ENCODE measurements around the gene CGN. TPM values are rescaled to one million over a fixed set of nuclear protein-coding genes. Genes with fewer than 3 reads are reported as not detected.
A peak's percentile ranks its signal among the peaks of the same experiment; 100 is the strongest.

CGN gene
- total RNA-seq, 6 donors from 2014 or later = 51.6 to 223 (median 99.2) TPM

DNA sequence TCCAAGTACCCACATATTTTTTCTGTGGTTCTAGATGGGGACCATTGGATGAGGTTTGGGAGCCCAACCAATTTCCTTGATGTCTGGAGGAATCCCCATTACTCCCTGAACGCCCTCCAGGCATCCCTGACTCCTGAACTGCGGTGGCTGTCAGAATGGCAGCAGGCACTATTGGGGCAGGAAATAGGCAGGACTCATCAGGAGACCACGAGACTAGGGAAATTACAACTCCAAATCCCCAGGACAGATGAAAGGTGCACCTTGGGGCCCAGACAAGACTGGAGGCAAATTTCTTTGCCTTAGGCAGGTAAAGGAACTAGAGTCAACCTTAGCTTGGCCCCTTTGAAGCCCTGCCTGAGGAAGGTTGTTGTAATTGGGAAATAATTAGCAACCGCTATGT lies 1.1 kb downstream of the CGN start:
- Histone ChIP-seq H3K4me1 (peaks cover 11 to 40% (median 23%) of the 10 kb centered on the region in 4 donors), H3K9me3 (no peaks in the 10 kb centered on the region), H3K27ac (peak overlapping the region; percentile 73 to 87 (median 84)), H3K4me3 (peak overlapping the region in 3 of 4 donors; percentile 66 to 92 (median 79)), H3K27me3 (no peaks in the 10 kb centered on the region), H3K36me3 (no peaks in the 10 kb centered on the region)
- ATAC-seq (ENCODE audit: low FRiP score in 2 of 2) = no peak
- TF ChIP-seq, protein P1, sequence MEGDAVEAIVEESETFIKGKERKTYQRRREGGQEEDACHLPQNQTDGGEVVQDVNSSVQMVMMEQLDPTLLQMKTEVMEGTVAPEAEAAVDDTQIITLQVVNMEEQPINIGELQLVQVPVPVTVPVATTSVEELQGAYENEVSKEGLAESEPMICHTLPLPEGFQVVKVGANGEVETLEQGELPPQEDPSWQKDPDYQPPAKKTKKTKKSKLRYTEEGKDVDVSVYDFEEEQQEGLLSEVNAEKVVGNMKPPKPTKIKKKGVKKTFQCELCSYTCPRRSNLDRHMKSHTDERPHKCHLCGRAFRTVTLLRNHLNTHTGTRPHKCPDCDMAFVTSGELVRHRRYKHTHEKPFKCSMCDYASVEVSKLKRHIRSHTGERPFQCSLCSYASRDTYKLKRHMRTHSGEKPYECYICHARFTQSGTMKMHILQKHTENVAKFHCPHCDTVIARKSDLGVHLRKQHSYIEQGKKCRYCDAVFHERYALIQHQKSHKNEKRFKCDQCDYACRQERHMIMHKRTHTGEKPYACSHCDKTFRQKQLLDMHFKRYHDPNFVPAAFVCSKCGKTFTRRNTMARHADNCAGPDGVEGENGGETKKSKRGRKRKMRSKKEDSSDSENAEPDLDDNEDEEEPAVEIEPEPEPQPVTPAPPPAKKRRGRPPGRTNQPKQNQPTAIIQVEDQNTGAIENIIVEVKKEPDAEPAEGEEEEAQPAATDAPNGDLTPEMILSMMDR (IDR thresholded peaks at IDR 0.05) = no peak
- TF ChIP-seq POLR2AphosphoS5 (IDR thresholded peaks at IDR 0.05) (no peak), EP300 (IDR thresholded peaks at IDR 0.05) (no peak), POLR2A (IDR thresholded peaks at IDR 0.05) (no peak)
- DNase-seq = no peak
- WGBS, 2 donors = 26 to 35% methylated on average over 4 of the region's 4 CpGs

DNA sequence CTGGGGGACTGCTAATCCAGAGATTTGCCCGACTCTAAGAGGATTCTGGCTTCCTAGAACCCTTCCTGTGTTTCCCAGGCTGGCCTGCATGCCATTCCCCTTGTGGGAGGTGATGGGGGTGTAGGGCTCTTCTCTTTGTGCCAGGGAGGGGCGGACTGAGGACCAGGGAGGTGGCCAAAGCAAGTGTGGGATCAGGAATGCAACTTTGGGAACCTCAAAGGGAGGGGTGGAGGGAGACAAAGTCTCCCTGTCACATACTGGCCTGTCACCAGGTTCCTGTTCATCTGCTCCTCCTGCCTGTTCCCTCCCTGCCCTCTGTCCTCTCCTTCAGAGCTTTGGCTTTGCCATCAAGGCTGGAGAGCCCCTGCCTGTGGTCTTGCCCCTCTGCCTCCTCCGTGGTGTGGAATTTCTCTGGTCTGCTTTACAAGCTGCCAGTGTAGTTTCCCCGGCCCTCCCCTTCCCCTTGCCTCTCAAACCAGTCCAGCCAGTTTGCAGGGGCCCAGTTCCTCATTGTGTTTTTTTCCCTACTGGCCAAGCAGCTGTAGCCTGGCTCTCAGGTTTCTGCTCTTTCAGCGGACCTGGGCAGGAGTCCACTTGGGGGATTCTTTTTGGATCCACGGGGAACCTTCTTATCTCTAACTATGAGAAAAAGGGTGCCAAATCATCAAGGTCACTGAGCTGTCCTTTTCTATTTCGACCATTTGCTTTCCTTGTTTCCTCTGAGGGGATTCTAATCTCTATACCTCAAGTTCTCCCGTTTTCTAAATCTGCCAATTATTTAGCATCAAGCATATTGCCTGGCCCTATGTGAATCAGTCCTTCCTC lies 1.8 kb downstream of the CGN start:
- ATAC-seq (ENCODE audit: low FRiP score in 2 of 2) (peak; percentile 34 to 78), DNase-seq (peak in 1 of 2 donors; percentile 87)
- Histone ChIP-seq H3K27ac (peak overlapping the region; percentile 73 to 87 (median 84)), H3K4me3 (peak overlapping the region in 3 of 4 donors; percentile 66 to 92 (median 79)), H3K9me3 (no peaks in the 10 kb centered on the region), H3K36me3 (no peaks in the 10 kb centered on the region), H3K27me3 (no peaks in the 10 kb centered on the region), H3K4me1 (peaks cover 11 to 40% (median 23%) of the 10 kb centered on the region in 4 donors)
- TF ChIP-seq POLR2AphosphoS5 (IDR thresholded peaks at IDR 0.05) (peak; percentile 16 to 72), POLR2A (IDR thresholded peaks at IDR 0.05) (peak in 3 of 4 donors; percentile 29 to 69 (median 48)), EP300 (IDR thresholded peaks at IDR 0.05) (peak in 1 of 4 donors; percentile 35)
- TF ChIP-seq, protein P1 (IDR thresholded peaks at IDR 0.05) = no peak
- WGBS, 2 donors = 43 to 45% methylated on average over 8 of the region's 8 CpGs

DNA sequence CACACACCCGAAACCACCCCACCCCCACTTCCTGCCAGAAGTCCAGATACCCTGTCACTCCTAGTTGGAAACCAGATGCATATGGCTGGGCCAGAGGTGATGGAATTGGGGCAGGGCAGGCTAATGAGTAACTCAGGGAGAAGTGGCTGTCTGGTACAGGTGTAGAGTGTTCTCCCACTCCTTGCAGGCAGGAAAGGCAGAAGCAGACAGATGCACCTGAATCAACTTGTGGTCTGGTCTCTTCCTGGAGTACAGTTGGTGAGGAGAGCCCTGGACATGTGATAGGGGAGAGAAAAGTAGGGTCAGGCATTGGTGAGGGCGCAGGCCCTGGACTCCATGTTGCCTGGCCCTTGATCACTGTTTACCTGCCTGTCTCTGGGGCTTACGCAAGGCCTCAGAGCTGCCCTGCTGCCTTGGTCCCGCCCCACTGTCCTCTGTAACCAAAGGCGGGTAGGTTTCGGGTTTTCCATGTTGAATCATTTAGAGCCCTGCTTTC lies 2.5 kb downstream of the CGN start:
- no peaks in the 10 kb centered on the region for H3K9me3 ChIP-seq
- peak; percentile 23 to 86 for ATAC-seq (ENCODE audit: low FRiP score in 2 of 2)
- peak overlapping the region in 3 of 4 donors; percentile 66 to 92 (median 79) for H3K4me3 ChIP-seq
- H3K4me1 ChIP-seq = peaks cover 11 to 40% (median 23%) of the 10 kb centered on the region in 4 donors
- H3K27me3 ChIP-seq = no peaks in the 10 kb centered on the region
- TF ChIP-seq, protein P1 (IDR thresholded peaks at IDR 0.05) = no peak
- TF ChIP-seq POLR2AphosphoS5 (IDR thresholded peaks at IDR 0.05) (peak; percentile 36 to 67), POLR2A (IDR thresholded peaks at IDR 0.05) (peak in 2 of 4 donors; percentile 20 to 24), EP300 (IDR thresholded peaks at IDR 0.05) (peak in 2 of 4 donors; percentile 31 to 81)
- 34 to 62% methylated on average over 2 to 6 of the region's 6 CpGs for WGBS, 2 donors
- peak overlapping the region; percentile 73 to 87 (median 84) for H3K27ac ChIP-seq
- H3K36me3 ChIP-seq = peaks cover 0 to 2% (median under 1%) of the 10 kb centered on the region in 4 donors
- peak in 1 of 2 donors; percentile 87 for DNase-seq

DNA sequence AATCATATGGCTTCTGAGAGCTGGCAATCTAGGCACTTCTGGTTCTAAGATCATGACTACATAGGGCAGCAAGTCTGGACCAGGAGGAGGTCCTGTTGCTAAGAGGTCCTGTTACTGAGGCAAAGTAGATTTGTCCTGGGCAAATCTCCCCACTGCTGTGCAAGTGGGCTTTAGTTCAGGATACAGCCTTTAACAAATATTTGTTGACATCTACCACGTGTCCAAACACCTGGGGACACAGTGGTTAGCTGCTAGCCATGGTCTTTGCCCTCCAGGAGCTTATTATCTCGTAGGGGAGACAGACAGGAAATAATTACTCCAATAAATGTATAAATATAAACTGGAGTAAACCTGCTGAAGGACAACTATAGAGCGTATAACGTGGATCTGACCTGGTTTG lies 3.2 kb downstream of the CGN start:
- 72% methylated on average over 4 of the region's 4 CpGs for WGBS, 2 donors
- no peak for ATAC-seq (ENCODE audit: low FRiP score in 2 of 2)

More for the DNA sequence above, 3.2 kb downstream of the CGN start:
- H3K9me3 ChIP-seq = no peaks in the 10 kb centered on the region
- peak overlapping the region; percentile 73 to 87 (median 84) for H3K27ac ChIP-seq
- DNase-seq = no peak
- H3K4me3 ChIP-seq = no peak overlapping the region
- H3K36me3 ChIP-seq = peaks cover 0 to 8% (median 3%) of the 10 kb centered on the region in 4 donors
- H3K27me3 ChIP-seq = no peaks in the 10 kb centered on the region
- H3K4me1 ChIP-seq = peaks cover 11 to 40% (median 23%) of the 10 kb centered on the region in 4 donors
- TF ChIP-seq POLR2A (IDR thresholded peaks at IDR 0.05) = no peak
- TF ChIP-seq POLR2AphosphoS5 (IDR thresholded peaks at IDR 0.05) = no peak
- TF ChIP-seq, protein P1 (IDR thresholded peaks at IDR 0.05) = no peak
- no peak for TF ChIP-seq EP300 (IDR thresholded peaks at IDR 0.05)
